ENCODE results near the gene PCDHGA12.

- TF ChIP-seq CTCF (IDR thresholded peaks at IDR 0.05) = no peak
- no peak for TF ChIP-seq POLR2A (IDR thresholded peaks at IDR 0.05)
Measured at GRCh38 chr5:141398608-141399007, 31.7 kb upstream of the PCDHGA12 start.
